H9 (cell line): ENCODE results near the gene USPL1. TPM values are rescaled to one million over a fixed set of nuclear protein-coding genes. Genes with fewer than 3 reads are reported as not detected.

Source experiments
- DNase-seq: peaks from one replicate; pipeline ENCODE4 v3.0.0-alpha.2; 2017
- H2AFZ ChIP-seq: one replicate; pipeline ENCODE4 v1.6.1; 2013; ENCODE audit warnings: mild to moderate bottlenecking, low read length, control low read depth, moderate library complexity
- H2AK5ac ChIP-seq: 2 replicates; pipeline ENCODE4 v1.6.1; 2013; ENCODE audit warnings: low read length, control low read depth, mixed read lengths; ENCODE audit not compliant: insufficient read length
- H2BK120ac ChIP-seq: one replicate; pipeline ENCODE4 v1.6.1; 2013; ENCODE audit warnings: low read depth, mild to moderate bottlenecking, low read length, control low read depth, inconsistent platforms; ENCODE audit not compliant: poor library complexity, severe bottlenecking
- H2BK12ac ChIP-seq: 2 replicates; pipeline ENCODE4 v1.6.1; 2013; ENCODE audit warnings: low read length, control low read depth, mixed read lengths, low read depth; ENCODE audit not compliant: insufficient read length
- H2BK15ac ChIP-seq: 2 replicates; pipeline ENCODE4 v1.6.1; 2013; ENCODE audit warnings: low read depth, low read length, control low read depth
- H2BK20ac ChIP-seq: one replicate; pipeline ENCODE4 v1.6.1; 2013; ENCODE audit warnings: low read depth, mild to moderate bottlenecking, low read length, control low read depth, inconsistent platforms; ENCODE audit not compliant: poor library complexity, severe bottlenecking
- H2BK5ac ChIP-seq: 2 replicates; pipeline ENCODE4 v1.6.1; 2013; ENCODE audit warnings: low read length, control low read depth, mixed read lengths; ENCODE audit not compliant: insufficient read length
- H3K14ac ChIP-seq: 2 replicates; pipeline ENCODE4 v1.6.1; 2013; ENCODE audit warnings: low read length, control low read depth; ENCODE audit not compliant: insufficient read depth
- H3K18ac ChIP-seq: 2 replicates; pipeline ENCODE4 v1.6.1; 2013; ENCODE audit warnings: low read depth, mild to moderate bottlenecking, mixed read lengths, low read length, control low read depth; ENCODE audit not compliant: insufficient read length
- H3K23ac ChIP-seq: 2 replicates; pipeline ENCODE4 v1.6.1; 2013; ENCODE audit warnings: low read length, control low read depth, mixed read lengths, low read depth; ENCODE audit not compliant: insufficient read length
- H3K23me2 ChIP-seq: 2 replicates; pipeline ENCODE4 v1.6.1; 2013; ENCODE audit warnings: low read depth, mild to moderate bottlenecking, mixed read lengths, low read length, control low read depth; ENCODE audit not compliant: insufficient read length, poor library complexity, severe bottlenecking
- H3K27ac ChIP-seq: 2 replicates; pipeline ENCODE4 v1.5.1; 2013; ENCODE audit warnings: low read length, control low read depth, mixed read lengths, low read depth; ENCODE audit not compliant: insufficient read length
- H3K27me3 ChIP-seq: 2 replicates; pipeline ENCODE4 v1.6.1; 2013; ENCODE audit warnings: low read length, control low read depth, inconsistent platforms; ENCODE audit not compliant: insufficient read depth
- H3K4ac ChIP-seq: 2 replicates; pipeline ENCODE4 v1.6.1; 2013; ENCODE audit warnings: low read depth, mild to moderate bottlenecking, control low read depth, inconsistent platforms, low read length, moderate library complexity
- H3K4me1 ChIP-seq: 2 replicates; pipeline ENCODE4 v1.6.1; 2013; ENCODE audit warnings: low read length, control low read depth, inconsistent platforms; ENCODE audit not compliant: insufficient read depth
- H3K4me2 ChIP-seq: 2 replicates; pipeline ENCODE4 v1.6.1; 2013; ENCODE audit warnings: low read length, control low read depth, mixed read lengths; ENCODE audit not compliant: insufficient read length, insufficient read depth
- H3K56ac ChIP-seq: 2 replicates; pipeline ENCODE4 v1.6.1; 2013; ENCODE audit warnings: low read depth, mild to moderate bottlenecking, mixed read lengths, low read length, control low read depth; ENCODE audit not compliant: insufficient read length
- H3K79me1 ChIP-seq: 2 replicates; pipeline ENCODE4 v1.6.1; 2013; ENCODE audit warnings: low read depth, mild to moderate bottlenecking, moderate library complexity, low read length, control low read depth, inconsistent platforms; ENCODE audit not compliant: insufficient read depth, poor library complexity, severe bottlenecking
- H3K79me2 ChIP-seq: 2 replicates; pipeline ENCODE4 v1.6.1; 2013; ENCODE audit warnings: low read length, control low read depth, inconsistent platforms; ENCODE audit not compliant: insufficient read depth
- H3K9ac ChIP-seq: 2 replicates; pipeline ENCODE4 v1.6.1; 2013; ENCODE audit warnings: low read length, control low read depth, mixed read lengths; ENCODE audit not compliant: insufficient read length; ENCODE audit errors: extremely low read depth
- H3K9me3 ChIP-seq: one replicate; pipeline ENCODE4 v1.6.1; 2013; ENCODE audit warnings: low read depth, low read length, inconsistent platforms; ENCODE audit not compliant: control insufficient read depth
- H3T11ph ChIP-seq: one replicate; pipeline ENCODE4 v1.6.1; 2013; ENCODE audit warnings: mild to moderate bottlenecking, low read length, control low read depth, inconsistent platforms
- H4K20me1 ChIP-seq: one replicate; pipeline ENCODE4 v1.6.1; 2013; ENCODE audit not compliant: control insufficient read depth, insufficient read length, insufficient read depth
- H4K5ac ChIP-seq: 2 replicates; pipeline ENCODE4 v1.6.1; 2013; ENCODE audit warnings: low read depth, mild to moderate bottlenecking, mixed read lengths, low read length, control low read depth; ENCODE audit not compliant: insufficient read length
- H4K8ac ChIP-seq: replicated peaks from 2 replicates; pipeline ENCODE4 v1.6.1; 2013; ENCODE audit warnings: low read length, control low read depth, mixed read lengths, low read depth; ENCODE audit not compliant: insufficient read length
- H4K91ac ChIP-seq: 2 replicates; pipeline ENCODE4 v1.6.1; 2013; ENCODE audit warnings: low read depth, mild to moderate bottlenecking, moderate library complexity, mixed read lengths, low read length, control low read depth; ENCODE audit not compliant: insufficient read length
- H3K27ac Mint-ChIP-seq, 3 experiments: 2 replicates in 2 of 3; 3 replicates in 1 of 3; pipeline ENCODE4 v1.8.0; 2020 to 2021; ENCODE audit warnings: mixed read lengths in 3 of 3, mild to moderate bottlenecking in 1 of 3, moderate library complexity in 1 of 3
- H3K27me3 Mint-ChIP-seq: 2 replicates; pipeline ENCODE4 v1.8.0; 2021; ENCODE audit warnings: low read depth, mild to moderate bottlenecking, moderate library complexity, mixed read lengths
- H3K36me3 Mint-ChIP-seq, 3 experiments: 2 replicates in 2 of 3; 3 replicates in 1 of 3; pipeline ENCODE4 v1.8.0; 2020 to 2021; ENCODE audit warnings: low read depth in 3 of 3, mixed read lengths in 3 of 3; ENCODE audit not compliant: insufficient read depth in 1 of 3
- H3K4me1 Mint-ChIP-seq, 2 experiments: 2 replicates each; pipeline ENCODE4 v1.8.0; 2020; ENCODE audit warnings: mixed read lengths in 2 of 2
- H3K4me3 Mint-ChIP-seq, 2 experiments: 2 replicates in 1 of 2; 3 replicates in 1 of 2; pipeline ENCODE4 v1.8.0; 2020 to 2021; ENCODE audit warnings: mild to moderate bottlenecking in 2 of 2, mixed read lengths in 2 of 2, moderate library complexity in 1 of 2
- H3K9me3 Mint-ChIP-seq, 2 experiments: 2 replicates in 1 of 2; 3 replicates in 1 of 2; pipeline ENCODE4 v1.8.0; 2020; ENCODE audit warnings: mild to moderate bottlenecking in 2 of 2, mixed read lengths in 2 of 2, moderate library complexity in 1 of 2
- WGBS: extraction: QIAGEN DNeasy Blood & Tissue Kit; methylation state at CpG from one replicate; pipeline ENCODE4 v1.1.7; 2013; ENCODE audit warnings: missing lambda C conversion rate, low lambda C conversion rate, mixed read lengths; ENCODE audit not compliant: insufficient read length; ENCODE audit errors: extremely low coverage; 5-methylcytosine and 5-hydroxymethylcytosine counted together
- total RNA-seq: library from RNA; stranded (reverse); gene quantifications from 2 replicates; pipeline ENCODE4 v1.2.1, GENCODE V29; 2021
- TF ChIP-seq, protein P1 (sequence below): fragments of 200-600 bp; sonication (generic); conservative IDR thresholded peaks from 3 replicates; pipeline ENCODE4 v1.8.0; 2021; ENCODE audit warnings: antibody characterized with exemption, mild to moderate bottlenecking

USPL1 gene
- total RNA-seq, 1 experiment from 2014 or later: 17.6 TPM

DNA sequence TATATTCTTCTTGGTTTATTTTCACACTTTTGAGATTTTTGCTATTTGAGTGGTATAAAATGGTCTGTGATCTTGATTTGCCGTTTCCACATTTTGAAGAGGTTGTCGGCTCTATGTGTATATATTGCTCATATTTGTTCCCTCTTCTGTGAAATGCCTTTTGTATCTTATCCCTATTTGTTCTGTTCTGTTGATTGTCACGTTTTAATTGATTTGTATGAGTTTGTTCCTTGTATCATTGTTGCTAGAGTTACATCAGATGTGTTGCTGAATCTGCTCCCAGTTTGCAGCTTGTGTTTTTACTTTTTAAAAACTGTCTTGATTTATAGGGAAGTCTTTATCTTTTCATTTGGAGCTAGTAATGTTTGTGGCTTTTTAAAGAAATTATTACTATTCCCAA is 17.1 kb downstream of the USPL1 start:
- Histone ChIP-seq H2BK20ac (no peak overlapping the region), H3K27ac (no peak overlapping the region), H3K27me3 (no peaks in the 10 kb centered on the region), H4K5ac (no peak overlapping the region), H3K14ac (no peak overlapping the region), H3K9ac (no peak overlapping the region), H4K91ac (no peak overlapping the region), H4K8ac (no peak overlapping the region), H3K79me1 (no peaks in the 10 kb centered on the region), H2AFZ (no peak overlapping the region), H3K56ac (no peak overlapping the region), H3K4me2 (no peak overlapping the region), H3K23me2 (no peaks in the 10 kb centered on the region), H3T11ph (no peak overlapping the region), H3K23ac (no peak overlapping the region), H3K4ac (no peak overlapping the region), H3K18ac (no peak overlapping the region), H2BK15ac (no peak overlapping the region), H2BK12ac (no peak overlapping the region), H2AK5ac (no peak overlapping the region), H3K4me1 (no peaks in the 10 kb centered on the region), H2BK120ac (no peak overlapping the region), H2BK5ac (no peak overlapping the region), H3K9me3 (no peaks in the 10 kb centered on the region), H3K79me2 (peaks cover 2% of the 10 kb centered on the region; the same call in 1 of the 2 replicates), H4K20me1 (no peaks in the 10 kb centered on the region)
- TF ChIP-seq, protein P1, sequence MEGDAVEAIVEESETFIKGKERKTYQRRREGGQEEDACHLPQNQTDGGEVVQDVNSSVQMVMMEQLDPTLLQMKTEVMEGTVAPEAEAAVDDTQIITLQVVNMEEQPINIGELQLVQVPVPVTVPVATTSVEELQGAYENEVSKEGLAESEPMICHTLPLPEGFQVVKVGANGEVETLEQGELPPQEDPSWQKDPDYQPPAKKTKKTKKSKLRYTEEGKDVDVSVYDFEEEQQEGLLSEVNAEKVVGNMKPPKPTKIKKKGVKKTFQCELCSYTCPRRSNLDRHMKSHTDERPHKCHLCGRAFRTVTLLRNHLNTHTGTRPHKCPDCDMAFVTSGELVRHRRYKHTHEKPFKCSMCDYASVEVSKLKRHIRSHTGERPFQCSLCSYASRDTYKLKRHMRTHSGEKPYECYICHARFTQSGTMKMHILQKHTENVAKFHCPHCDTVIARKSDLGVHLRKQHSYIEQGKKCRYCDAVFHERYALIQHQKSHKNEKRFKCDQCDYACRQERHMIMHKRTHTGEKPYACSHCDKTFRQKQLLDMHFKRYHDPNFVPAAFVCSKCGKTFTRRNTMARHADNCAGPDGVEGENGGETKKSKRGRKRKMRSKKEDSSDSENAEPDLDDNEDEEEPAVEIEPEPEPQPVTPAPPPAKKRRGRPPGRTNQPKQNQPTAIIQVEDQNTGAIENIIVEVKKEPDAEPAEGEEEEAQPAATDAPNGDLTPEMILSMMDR: no peak
- WGBS: no CpG with 5 or more reads among the region's 3 CpGs
- Mint-ChIP-seq H3K4me3 (no peak overlapping the region), H3K27me3 (no peaks in the 10 kb centered on the region), H3K4me1 (no peaks in the 10 kb centered on the region), H3K36me3 (peaks cover 25 to 58% (median 53%) of the 10 kb centered on the region in 3 experiments), H3K27ac (no peak overlapping the region), H3K9me3 (no peaks in the 10 kb centered on the region; a peak in 1 of 5 replicates)
- no peak for DNase-seq
